UCSD-AML1 (cell line): ENCODE measurements around the gene HOXD10.

Experiments used
- DNase-seq: peaks from one replicate; lab custom pipeline; 2025; ENCODE audit not compliant: unreplicated experiment; lab: John Stamatoyannopoulos, UW

Gene HOXD10

DNA sequence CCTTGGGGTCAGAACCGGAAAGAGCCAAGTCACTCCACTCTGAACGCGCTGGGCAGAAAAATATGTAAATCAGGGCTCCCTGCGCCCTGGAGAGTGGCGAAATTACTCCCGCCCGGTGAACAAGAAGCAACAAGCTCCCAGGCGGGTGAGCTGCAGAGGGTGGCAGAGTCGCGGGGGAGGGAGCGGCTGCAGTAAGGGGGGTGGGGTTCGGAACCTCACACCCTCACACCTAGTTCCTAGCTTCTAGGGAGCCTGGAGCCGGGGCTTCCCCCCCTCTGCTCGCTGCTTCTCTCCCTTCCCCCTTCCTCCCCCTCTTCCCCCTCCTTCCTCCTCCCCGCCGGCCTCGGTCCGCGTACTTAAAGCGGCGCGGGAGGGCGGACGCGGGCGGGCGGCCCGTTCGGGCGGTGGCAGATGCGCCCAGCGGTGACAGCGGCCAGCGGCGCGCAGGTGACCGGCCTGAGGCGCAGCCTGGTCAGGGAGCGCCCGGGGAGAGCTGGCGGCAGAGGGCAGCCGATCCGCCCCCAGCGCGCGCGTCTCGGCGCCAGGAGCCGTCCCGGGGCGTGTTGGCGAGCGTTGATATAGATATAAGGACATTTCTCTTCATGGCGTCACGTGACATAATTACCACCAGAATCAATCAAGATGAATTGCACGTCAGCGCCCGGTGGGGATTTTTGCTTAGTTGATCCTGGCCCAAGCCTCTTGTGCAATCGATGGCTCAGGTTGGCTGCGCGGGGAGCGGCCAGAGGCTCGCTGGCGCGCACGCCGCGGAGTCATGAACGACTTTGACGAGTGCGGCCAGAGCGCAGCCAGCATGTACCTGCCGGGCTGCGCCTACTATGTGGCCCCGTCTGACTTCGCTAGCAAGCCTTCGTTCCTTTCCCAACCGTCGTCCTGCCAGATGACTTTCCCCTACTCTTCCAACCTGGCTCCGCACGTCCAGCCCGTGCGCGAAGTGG is 9.7 kb upstream of the HOXD10 start, which contains the start of gene HOXD11:
HOXD11 (plus strand) TSS at position 700 of the 959 bp plus-strand sequence; CDS start at position 776, 76 bp downstream.
- no peak for DNase-seq

DNA sequence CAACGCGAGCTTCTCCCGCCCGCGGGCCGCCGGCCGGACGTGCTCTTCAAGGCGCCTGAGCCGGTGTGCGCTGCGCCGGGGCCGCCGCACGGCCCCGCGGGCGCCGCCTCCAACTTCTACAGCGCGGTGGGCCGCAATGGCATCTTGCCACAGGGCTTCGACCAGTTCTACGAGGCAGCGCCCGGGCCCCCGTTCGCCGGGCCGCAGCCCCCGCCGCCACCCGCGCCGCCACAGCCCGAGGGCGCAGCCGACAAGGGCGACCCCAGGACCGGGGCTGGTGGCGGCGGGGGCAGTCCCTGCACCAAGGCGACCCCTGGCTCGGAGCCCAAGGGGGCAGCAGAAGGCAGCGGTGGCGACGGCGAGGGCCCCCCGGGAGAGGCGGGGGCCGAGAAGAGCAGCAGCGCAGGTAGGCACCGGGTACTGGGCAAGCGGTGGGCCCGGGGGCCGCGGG is 8.8 kb upstream of the HOXD10 start:
- no peak for DNase-seq

DNA sequence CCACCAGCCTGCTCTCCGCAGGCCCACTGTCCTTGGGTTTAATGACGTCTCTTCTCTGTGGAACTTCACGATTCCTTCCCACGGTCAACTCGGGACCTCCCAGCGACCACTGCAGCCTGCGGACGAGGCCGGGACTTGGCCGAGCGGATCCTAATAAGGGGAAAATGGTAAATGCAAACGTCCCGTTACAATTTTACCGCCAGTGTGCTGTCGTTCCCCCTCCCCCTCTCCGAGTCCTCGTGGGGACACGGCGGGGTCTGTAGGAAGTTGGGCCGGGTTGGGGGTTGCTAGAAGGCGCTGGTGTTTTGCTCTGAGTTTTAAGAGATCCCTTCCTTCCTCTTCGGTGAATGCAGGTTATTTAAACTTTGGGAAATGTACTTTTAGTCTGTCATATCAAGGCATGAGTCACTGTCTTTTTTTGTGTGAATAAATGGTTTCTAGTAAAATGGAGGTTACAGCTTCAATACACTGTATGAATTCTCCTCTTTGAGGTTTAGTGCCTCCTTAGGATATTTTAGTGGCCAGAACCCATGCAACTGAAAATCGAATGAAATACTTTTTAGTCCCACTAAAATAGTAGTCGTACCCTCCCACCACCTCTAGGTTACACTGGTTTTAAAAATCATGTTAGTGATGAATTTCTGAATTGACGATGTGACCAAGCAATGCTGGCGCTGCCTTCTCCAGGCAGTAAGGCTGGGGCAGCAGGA is 7.2 kb upstream of the HOXD10 start:
- no peak for DNase-seq

GRCh38 chr2:176109946-176110345 is 6.6 kb upstream of the HOXD10 start:
- DNase-seq: no peak

GRCh38 chr2:176110415-176111308 is 5.9 kb upstream of the HOXD10 start:
- DNase-seq: no peak

GRCh38 chr2:176111309-176111663 is 5.3 kb upstream of the HOXD10 start:
- peak; percentile 38 for DNase-seq

DNA sequence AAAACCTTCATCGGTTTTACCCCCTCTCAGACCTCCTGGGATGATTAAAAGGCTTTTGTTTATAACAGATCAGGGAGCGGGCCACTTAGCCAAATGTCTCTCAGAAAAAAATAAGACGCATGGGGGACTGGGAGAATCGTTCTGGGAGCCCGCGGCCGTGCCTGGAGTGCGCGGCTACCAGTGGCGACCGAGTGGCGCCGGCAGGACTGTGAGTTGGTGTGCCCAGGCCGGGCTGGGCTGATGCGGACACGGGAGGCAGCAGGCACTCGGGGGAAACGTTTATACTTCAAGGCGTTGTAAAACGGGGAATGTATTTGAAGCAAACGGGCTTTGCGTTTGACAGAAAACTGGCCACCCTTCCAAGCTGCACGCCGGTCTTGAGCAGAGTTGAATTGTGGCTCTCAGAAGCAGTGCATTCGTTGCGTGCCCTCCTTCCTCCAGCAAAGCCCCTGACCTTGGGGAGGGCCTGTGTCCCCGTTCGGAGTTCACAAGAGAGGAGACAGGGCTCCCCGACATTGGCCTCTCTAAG is 4.7 kb upstream of the HOXD10 start:
- no peak for DNase-seq

DNA sequence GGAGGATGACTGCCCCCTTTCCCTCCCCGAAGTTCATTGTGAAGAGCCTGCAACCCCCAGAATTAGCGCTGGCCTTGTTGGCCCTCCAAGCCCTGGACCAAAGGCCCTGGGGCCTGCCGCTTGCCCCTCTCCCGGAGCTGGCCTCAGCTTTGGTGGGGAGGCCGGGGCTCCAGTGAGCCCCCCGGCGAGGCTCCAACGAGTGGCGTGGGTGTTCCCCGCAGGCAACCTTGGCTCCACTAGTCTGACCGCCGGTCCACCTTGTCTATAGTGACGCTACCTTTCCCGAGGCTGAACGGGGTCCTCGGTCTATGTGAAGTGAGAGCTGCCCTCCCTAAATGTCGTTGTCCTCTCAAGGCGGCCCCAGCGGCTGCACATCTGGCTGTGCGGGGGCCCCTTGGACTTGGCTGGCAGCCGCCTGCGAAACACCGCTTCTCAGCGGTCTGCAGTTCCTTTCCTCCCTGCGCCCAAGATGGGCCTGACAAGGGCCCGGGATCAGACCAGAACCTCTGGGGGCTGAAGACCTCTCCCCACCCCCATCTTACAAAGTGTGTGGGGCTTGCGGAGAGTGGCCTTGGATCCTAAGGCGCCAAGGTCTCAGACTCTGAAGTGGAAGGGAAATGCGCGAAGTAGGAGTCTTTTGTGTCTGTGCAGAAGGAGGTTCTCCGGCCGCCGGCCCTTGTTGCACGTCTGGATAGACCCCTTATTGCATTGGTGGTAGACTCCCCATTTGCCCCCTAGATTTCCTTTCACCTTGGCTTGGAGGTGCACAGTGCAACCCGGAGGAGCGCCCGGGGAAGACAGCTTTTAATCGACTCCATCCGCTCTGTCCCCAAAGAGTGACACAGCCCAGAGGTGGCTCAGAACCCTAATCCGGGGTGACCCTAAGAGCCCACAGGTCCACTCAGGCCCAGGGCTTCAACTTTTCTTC is 3.9 kb upstream of the HOXD10 start:
- no peak for DNase-seq

DNA sequence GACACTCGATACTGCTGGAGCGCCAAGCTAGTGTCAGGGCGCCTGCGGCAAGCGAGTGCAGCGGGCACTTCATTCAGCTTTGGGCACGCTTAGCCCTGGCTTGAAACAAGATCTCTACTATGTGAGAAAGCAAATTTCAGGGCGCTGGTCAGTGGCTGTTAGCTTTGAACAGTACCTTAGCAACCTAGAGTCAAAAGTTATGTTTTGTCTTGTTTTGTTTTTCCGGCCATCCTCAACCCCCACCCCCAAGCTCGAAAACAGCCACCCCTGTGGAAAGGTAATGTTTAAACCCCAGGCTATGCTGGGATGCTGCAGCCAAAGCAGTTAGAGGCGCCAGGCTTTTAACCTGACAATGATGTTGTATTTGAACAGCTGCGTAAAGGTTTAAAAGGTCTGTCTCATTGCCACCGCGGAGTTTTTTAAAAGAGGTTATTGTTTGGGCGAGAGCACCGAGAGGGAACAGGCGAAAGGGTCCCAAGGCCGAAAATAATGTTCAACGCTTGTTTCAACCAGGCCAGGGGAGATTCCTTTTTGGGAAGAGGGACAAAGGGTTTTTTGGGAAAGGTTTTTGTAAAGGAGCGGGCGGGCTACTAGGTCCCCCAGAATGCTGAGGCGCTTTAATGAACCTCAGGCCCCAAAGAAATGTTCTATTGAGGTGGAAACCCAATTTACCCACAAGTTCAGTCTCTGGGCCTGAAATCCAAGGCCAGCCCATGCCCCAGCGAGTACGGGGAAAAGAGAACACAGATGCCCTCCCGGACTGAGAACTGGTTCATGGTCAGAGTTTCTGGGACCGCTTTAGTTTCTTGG is 2.3 kb upstream of the HOXD10 start:
- DNase-seq: no peak

DNA sequence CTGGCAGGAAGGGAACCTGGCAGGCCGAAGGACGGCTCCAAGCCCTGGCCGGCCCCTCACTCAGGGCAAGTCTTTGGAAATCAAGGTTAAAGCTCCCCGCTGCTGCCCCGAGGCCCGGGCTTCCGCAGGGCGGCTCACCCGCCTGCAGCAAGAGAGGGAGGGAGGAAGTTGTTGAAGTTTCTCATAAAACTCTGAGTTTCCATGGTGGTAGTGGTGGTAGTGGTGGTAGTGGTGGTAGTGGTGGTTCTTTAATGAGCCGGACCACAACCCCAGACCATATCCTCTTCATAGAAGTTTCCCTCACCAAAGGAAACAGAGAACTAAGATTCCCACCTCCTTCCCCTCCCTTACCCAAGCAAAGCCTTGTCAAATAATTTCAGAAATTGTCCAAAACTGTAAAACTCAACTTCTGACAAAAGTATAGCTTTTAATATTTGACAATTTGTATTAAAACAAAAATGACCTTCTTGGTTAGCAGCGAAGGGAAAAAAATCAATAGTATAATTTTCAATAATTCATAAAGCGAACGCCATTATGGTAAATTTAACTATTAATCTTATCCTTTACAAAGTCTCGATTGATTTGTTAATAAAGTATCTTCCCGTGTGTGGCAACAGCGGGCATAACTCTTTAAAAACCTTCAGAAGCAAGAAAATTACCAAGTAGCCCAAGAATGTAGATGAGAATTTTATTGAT is 1.5 kb upstream of the HOXD10 start:
- DNase-seq: no peak

GRCh38 chr2:176117162-176117822 is 714 bp downstream of the HOXD10 start:
- no peak for DNase-seq

- DNase-seq: no peak
Observed at GRCh38 chr2:176117823-176118371, 1.3 kb downstream of the HOXD10 start.

DNA sequence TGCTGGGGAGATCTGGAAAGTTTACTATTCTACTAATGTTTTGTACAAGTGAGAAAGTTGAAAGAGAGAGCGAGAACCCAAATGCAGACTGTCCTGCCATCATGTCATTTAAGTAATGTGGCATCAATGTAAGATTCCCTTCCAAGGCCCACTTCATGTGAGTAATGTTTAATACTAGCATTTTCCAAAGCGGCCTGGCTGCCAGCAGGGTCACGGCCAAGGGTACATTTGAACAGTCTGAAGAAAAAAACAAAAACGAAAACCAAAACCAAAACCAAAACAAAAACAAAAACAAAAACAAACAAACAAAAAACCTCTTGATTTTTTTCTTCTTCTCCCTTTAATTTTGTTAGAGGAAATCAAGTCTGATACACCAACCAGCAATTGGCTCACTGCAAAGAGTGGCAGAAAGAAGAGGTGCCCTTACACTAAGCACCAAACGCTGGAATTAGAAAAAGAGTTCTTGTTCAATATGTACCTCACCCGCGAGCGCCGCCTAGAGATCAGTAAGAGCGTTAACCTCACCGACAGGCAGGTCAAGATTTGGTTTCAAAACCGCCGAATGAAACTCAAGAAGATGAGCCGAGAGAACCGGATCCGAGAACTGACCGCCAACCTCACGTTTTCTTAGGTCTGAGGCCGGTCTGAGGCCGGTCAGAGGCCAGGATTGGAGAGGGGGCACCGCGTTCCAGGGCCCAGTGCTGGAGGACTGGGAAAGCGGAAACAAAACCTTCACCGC is 2.2 kb downstream of the HOXD10 start:
- DNase-seq: peak; percentile 24

DNA sequence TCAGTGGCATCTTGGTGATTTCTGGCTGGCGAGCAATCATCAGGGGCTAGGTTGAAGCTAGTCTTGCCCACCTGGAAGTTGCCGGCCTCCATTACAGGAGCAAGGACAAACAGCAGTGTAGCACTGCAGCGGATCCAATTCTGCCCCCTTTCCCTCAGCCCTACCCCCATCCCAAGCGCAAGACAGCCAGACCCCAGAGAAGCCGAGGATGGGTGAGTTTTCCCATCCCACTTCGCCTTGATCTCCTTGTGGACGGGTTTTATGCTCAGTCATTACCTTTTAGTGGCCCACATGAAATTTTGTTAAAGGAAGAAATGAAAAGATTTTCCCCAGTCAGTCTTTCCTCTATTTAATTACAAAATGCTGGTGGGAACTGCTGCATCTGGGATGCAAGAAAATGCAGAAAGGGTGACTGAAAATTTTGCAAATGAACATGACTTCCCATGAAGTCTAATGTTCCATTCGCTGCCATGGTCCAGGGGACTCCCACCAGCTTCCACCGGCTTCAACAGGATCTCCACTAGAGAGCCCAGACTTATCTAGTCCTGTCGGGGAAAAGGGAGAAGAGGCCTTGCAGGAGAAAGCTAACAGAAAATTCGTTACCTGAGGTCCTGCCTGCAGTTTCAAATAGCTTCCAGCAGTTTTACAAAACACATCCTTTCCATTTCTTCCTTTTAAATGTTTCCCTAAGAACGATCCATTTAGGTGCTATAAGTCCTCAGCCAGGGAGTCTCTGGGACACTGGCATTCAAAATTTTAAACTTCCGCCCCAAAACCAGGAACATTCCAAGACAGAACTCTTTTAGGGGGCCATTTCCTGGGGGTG is 4.0 kb downstream of the HOXD10 start:
- DNase-seq: no peak

DNA sequence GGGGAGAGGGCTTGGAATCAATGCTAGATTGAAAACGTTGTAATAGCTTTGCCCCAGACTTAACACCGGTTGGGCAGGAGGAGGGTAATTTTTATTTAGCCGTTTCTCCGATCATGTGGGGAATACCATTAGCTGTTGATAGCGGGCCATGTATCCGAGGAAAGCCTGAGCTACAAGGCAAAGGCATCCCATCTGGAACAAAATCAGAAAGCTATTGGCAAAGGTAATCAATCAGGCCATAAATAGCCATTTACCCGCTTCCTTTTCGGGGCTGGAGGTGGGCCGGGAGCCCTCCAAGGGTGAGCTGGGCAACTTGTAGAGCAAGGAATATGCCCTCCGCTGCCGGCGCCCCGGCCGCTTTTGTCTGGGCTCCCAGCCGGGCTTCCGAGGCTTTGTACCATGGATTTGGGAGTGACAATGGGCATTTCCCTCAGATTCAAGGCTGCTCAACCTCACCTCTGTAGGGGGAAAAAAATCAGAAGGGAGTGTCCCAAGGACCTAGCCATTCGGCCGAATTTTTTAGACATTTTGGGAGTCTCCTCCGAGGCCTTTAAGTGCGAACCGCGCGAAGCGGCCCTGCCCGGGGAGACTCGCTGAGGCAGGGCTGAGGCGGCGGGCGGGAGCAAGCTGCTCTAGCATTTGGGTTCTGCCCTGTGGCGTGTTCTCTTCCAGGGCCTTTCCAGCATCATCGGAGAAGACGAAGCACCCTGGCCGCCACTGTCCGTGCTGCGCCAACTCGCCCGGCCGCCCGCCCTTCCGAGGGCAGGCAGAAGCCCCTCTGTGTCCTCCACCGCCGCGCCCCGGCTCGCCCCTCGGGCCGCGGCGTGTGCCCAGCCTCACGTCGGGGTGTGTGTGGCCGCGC is 4.8 kb downstream of the HOXD10 start:
- DNase-seq: no peak
